Activated CD8-positive, alpha-beta memory T cell treated with anti-CD3 and anti-CD28 coated beads, Interleukin-2, amount 50 U/mL, for 48 hours (primary cell): ENCODE measurements around the gene MYRF.

Experiments
- DNase-seq: peaks from one replicate; pipeline ENCODE4 v3.0.0-alpha.2; 2020

Gene MYRF

GRCh38 chr11:61800331-61801281 is 48.2 kb downstream of the MYRF start:
- no peak for DNase-seq

DNA sequence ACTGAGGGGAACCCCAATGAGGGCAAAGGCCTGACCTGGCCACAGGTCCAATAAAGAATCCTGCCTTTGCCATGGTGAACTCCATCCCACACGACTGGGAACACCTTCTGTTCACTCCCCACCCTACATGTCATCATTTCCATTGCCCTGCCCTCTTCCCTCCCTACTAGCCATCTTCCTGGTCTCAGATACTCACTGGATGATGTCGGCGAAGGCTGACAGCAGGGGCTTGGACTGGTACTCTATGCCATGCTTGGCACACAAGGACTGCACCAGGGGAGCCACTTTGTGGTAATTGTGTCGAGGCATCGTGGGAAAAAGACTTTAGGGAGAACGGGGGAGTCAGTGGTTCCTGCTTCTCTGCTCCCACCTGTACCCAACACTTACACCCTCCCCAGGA is 50.2 kb downstream of the MYRF start:
- DNase-seq: no peak

- DNase-seq: no peak
These were observed 51.6 kb downstream of the MYRF start for GRCh38 chr11:61803889-61804647.

DNA sequence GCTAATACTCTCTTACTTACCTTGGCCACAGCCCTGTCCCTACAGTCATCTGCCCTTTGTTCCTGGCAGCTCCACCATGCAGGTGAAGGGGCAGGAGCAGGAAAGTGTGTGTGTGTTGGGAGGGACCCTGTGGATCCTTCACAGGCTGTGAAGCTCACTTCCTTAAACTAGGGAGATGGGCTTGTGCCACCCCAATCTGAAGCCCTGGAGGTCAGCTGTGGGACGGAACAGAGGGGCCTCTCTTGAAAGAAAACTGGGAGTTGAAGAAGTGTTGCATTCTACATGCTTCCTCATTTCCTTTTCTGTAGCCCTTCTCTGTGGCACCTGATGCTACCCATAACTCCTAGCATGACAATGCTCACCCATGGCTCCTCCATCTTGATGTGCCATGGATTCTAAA is 52.7 kb downstream of the MYRF start:
- DNase-seq: no peak

DNA sequence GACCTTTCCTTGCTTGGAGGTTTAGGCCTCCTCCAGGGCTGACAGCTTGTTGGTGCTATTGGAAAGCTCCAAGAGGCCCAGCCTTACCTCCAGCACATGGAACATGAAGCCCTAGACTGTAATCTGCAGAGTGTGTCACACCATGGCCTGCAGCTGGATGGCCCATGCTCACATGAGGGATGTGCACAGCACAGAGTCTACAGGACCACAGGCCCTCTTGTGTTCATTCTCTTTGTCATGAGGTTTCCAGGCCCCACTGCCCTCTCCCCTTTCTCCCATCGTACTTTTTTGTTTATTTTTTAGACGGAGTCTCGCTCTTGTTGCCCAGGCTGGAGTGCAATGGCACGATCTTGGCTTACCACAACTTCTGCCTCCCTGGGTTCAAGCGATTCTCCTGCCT is 54.3 kb downstream of the MYRF start:
- no peak for DNase-seq

GRCh38 chr11:61810671-61811175 is 58.3 kb downstream of the MYRF start:
- DNase-seq: no peak

DNA sequence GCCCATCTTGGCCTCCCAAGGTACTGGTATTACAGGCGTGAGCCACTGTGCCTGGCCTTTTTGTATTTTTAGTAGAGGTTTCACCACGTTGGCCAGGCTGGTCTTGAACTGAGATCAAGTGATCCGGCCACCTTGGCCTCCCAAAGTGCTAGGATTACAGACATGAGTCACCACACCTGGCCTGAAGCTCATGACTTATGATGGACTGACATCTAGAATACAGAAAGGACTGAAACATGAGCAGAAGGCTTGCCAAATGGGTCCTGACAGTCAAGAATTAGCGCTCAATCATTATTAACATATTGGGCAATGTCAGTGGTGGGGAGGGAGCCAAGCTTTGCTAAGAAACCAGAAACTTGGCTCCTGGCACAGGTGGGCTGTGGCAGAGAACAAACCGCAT is 59.4 kb downstream of the MYRF start:
- DNase-seq: no peak

DNA sequence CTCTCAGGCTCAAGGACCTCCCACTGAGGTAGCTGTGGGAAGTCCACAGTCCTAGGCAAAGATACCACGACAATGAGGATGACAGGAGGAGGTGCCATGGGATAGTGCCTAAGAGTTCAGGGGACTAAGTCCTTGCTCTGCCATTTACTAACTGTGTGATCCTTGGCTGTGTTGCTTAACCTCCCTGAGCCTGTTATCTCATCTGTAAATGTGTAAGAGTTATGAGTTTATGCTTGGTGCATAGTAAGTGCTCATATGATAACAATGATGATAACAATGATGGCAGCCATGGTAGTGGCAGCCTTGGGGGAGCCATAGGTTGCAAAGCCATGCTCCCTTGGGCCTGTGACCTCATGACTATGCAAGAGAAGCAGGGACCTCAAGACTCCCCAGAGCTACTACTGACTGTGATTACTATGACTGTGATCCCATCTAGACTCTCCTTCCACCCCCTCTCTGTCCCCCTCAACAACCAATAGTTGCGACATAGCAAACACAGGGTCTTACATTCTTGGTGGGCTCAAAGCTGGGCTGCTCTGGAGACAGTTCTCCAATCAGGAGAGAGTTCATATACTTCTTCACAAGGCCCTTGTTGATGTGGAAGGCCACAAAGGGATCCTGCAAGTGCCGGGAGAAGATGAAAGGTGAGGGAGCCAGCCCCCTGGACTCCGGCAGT is 60.4 kb downstream of the MYRF start:
- no peak for DNase-seq

- DNase-seq: no peak
These were observed 62.0 kb downstream of the MYRF start for GRCh38 chr11:61814247-61814957.

GRCh38 chr11:61814958-61815789 is 62.7 kb downstream of the MYRF start:
- peak; percentile 80 for DNase-seq

GRCh38 chr11:61815790-61816735 is 63.6 kb downstream of the MYRF start:
- peak; percentile 83 for DNase-seq

- DNase-seq: peak; percentile 90
These were observed 64.5 kb downstream of the MYRF start, which contains the start of gene FADS1 for GRCh38 chr11:61816736-61817455. FADS1 (minus strand) TSS chr11:61817003; CDS start chr11:61816929, 74 bp downstream.

- DNase-seq: no peak
These were observed 65.2 kb downstream of the MYRF start for GRCh38 chr11:61817471-61818202.

DNA sequence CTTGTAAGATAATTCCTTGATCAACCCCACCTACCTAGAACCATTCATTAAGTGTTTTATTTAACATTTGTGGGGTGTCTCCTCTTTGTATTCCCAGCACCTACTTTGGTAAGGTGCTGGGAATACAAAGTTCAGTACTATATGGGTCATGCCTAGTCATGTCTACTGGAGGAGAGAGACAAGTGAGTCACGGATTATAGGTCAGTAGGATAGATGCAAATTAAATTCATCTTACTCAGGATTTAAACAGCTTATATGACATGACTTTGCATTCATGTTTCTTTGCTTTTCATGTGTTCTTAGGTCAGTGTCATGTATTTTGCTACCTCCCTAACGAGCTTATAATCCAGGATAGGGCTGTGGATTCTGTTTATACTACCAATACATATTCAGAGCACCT is 67.7 kb downstream of the MYRF start:
- DNase-seq: no peak

GRCh38 chr11:61826930-61827570 is 74.6 kb downstream of the MYRF start:
- DNase-seq: no peak

DNA sequence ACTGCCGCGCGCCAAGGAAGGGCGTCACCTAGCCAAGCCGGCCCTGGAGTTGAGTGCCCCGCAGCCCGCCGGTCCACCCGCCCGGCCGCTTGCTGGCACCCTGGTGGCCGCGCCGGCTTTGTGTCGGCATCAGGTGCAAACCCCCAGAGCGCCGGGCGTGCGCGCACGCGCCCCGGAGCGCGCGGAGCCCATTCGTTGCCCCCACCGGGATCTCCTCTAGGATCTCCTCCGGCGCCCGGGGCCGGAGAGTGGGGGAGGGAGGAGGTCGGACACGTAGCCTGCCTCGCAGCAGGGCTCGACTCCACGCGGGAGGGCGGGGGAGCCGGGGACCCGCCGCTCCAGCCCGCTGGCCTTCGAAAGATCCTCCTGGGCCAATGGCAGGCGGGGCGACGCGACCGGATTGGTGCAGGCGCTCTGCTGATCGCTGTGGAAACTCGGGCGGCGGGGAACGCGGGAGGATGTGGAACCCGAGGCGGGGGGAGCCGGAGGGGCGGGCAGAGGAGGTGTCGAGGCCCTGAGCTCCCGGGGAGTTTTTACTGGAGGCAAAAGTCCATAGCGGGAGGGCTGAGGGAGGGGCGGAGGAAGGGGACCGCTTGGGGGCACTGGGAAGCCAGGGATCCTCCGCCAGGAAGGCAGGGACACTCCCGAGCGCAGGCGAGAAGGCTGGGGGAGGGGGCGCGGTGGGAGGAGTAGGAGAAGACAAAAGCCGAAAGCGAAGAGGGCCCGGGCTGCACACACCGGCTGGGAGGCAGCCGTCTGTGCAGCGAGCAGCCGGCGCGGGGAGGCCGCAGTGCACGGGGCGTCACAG is 75.3 kb downstream of the MYRF start, which contains the start of gene FADS2:
FADS2 (plus strand) TSS at position 730 of the 808 bp plus-strand sequence. CDS start 91 bp downstream, outside the sequence.
- DNase-seq: peak; percentile 88

GRCh38 chr11:61828379-61828628 is 75.9 kb downstream of the MYRF start:
- DNase-seq: no peak
